Nephron progenitor cell (in vitro differentiated cells): ENCODE measurements around the gene CHN2.

Source experiments
- DNase-seq: peaks from one replicate; pipeline ENCODE4 v3.0.0; 2021
- H3K27ac Mint-ChIP-seq: 2 replicates; pipeline ENCODE4 v1.8.0; 2021; ENCODE audit warnings: mild to moderate bottlenecking, moderate library complexity, mixed read lengths
- H3K27me3 Mint-ChIP-seq: 2 replicates; pipeline ENCODE4 v1.8.0; 2021; ENCODE audit warnings: mild to moderate bottlenecking, low read depth, mixed read lengths; ENCODE audit not compliant: poor library complexity
- H3K36me3 Mint-ChIP-seq: 2 replicates; pipeline ENCODE4 v1.8.0; 2021; ENCODE audit warnings: low read depth, mixed read lengths
- H3K4me1 Mint-ChIP-seq: 2 replicates; pipeline ENCODE4 v1.8.0; 2021; ENCODE audit warnings: mixed read lengths
- H3K4me3 Mint-ChIP-seq: 2 replicates; pipeline ENCODE4 v1.8.0; 2021; ENCODE audit warnings: mild to moderate bottlenecking, moderate library complexity, mixed read lengths
- H3K9me3 Mint-ChIP-seq: 2 replicates; pipeline ENCODE4 v1.8.0; 2021; ENCODE audit warnings: mild to moderate bottlenecking, moderate library complexity, mixed read lengths
- CTCF ChIP-seq: fragments of 200-600 bp; sonication (generic); IDR thresholded peaks from 2 replicates; pipeline ENCODE4 v1.5.0; 2021; ENCODE audit warnings: antibody characterized with exemption

The CHN2 gene

DNA sequence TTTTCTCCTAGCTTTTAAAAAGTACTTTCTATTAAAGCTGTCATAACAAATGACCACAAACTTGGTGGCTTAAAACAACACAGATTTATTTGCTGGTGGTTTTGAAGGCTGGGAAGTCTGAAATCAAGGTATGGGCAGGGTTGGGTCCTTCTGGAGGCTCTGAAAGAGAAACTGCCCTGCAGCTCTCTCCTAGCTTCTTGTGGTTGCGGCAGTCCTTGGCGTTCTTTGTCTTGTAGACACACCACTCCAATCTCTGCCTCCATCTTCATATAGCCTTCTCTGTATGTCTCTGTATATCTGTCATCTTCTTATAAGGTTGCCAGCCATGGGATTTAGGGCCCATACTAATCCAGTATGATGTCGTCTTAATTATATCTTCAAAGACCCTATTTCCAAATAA is 289.7 kb downstream of the CHN2 start:
- no peak for DNase-seq
- Mint-ChIP-seq H3K4me3 (no peak overlapping the region), H3K9me3 (no peaks in the 10 kb centered on the region), H3K27me3 (no peaks in the 10 kb centered on the region), H3K27ac (no peak overlapping the region), H3K36me3 (no peaks in the 10 kb centered on the region), H3K4me1 (peaks cover 70% of the 10 kb centered on the region)
- TF ChIP-seq CTCF = no peak

GRCh38 chr7:29485339-29486190 is 291.0 kb downstream of the CHN2 start:
- no peak for DNase-seq
- Mint-ChIP-seq H3K36me3 (no peaks in the 10 kb centered on the region), H3K9me3 (no peaks in the 10 kb centered on the region), H3K4me1 (peaks cover 58% of the 10 kb centered on the region), H3K27me3 (no peaks in the 10 kb centered on the region), H3K27ac (no peak overlapping the region), H3K4me3 (no peak overlapping the region)
- no peak for TF ChIP-seq CTCF

DNA sequence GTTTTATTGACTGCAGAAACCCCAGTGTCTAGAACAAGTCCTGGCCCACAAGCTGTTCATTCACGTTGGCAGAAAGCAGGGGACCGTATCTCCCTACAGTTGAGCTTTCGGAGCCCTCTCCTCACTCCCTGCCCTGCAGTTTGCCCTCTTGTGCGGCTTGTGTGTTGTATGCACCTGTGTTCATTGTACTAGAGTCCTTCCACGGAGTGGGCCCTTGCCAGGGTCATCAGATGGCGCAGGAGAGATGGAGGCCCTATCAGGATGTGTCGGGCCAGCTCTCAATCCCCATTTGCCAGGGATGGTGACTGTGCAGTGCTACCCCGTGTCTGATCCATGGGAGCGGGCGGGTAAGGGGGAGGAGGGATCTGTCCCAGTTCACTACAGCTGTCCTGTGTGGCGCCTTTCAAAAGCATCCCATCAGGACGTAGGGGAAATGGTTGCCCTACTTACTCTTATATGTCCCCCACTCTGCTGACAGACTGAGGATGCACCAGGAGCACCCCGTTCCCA is 291.7 kb downstream of the CHN2 start:
- Mint-ChIP-seq H3K27ac (no peak overlapping the region), H3K36me3 (no peaks in the 10 kb centered on the region), H3K4me3 (no peak overlapping the region), H3K4me1 (peaks cover 51% of the 10 kb centered on the region), H3K27me3 (no peaks in the 10 kb centered on the region), H3K9me3 (no peaks in the 10 kb centered on the region)
- no peak for TF ChIP-seq CTCF
- DNase-seq = no peak

GRCh38 chr7:29487424-29487823 is 292.8 kb downstream of the CHN2 start:
- Mint-ChIP-seq H3K36me3 (no peaks in the 10 kb centered on the region), H3K9me3 (no peaks in the 10 kb centered on the region), H3K4me3 (no peak overlapping the region), H3K27me3 (no peaks in the 10 kb centered on the region), H3K4me1 (peaks cover 46% of the 10 kb centered on the region), H3K27ac (no peak overlapping the region)
- DNase-seq = no peak
- TF ChIP-seq CTCF = no peak

- Mint-ChIP-seq H3K27ac (peak overlapping the region; percentile 15), H3K36me3 (no peaks in the 10 kb centered on the region), H3K4me1 (peaks cover 46% of the 10 kb centered on the region), H3K9me3 (no peaks in the 10 kb centered on the region), H3K4me3 (no peak overlapping the region), H3K27me3 (no peaks in the 10 kb centered on the region)
- TF ChIP-seq CTCF = no peak
- no peak for DNase-seq
Measured at GRCh38 chr7:29488203-29488970, 293.8 kb downstream of the CHN2 start.
